Activated CD4-positive, alpha-beta T cell treated with anti-CD3 and anti-CD28 coated beads for 24 hours (primary cell): Measurements from ENCODE around the gene MTNR1B.

Experiments
- DNase-seq, 2 donors: peaks; one replicate each; pipeline ENCODE4 v3.0.0-alpha.2; 2020; ENCODE audit warnings: low read depth in 2 of 2

Gene MTNR1B

DNA sequence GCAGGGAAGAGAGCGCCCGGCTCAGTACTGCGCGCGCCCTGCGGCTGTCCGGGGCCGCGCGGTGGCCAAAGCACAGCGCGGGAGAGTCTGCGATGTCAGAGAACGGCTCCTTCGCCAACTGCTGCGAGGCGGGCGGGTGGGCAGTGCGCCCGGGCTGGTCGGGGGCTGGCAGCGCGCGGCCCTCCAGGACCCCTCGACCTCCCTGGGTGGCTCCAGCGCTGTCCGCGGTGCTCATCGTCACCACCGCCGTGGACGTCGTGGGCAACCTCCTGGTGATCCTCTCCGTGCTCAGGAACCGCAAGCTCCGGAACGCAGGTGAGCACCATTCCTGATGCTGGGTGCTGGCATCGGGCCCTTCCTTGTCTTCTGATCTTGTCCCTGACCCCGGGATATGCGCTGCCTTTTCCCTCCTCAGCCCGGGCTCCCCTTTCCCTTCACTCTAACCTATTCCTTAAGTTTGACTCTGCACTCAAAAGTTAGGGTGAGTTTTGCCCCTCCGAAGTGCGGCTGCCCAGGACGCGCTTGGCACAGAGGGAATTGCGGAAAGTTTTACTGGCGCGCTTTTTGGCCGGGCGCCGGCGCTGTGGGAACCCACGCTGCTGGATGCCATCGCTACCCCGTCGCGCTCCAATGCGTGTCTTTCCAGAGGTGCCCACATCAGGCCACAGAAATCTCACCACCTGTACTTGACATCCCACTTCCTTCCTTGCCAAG is at the start of gene MTNR1B:
MTNR1B (plus strand) TSS at position 18 of the 714 bp plus-strand sequence; CDS start at position 93, 75 bp downstream.
- DNase-seq, result no peak

DNA sequence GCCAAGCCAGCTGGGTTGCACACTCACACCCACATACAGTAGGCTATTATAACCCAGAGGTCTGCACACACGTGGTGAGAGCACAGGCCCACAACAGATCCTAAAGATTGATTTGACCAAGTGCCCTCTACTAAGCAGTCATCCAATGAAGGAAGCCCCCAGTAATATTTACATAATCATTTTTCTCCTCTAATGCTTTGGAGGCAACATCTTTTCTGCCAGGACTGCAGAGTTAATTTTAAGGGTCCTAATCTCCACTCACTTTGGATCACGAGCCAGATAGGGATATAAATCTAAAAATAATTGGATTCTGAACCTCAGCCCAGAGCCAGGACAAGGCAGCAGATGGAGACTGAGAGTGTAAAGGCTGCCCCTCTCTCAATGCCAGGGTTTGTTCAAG is 49.1 kb upstream of the MTNR1B start:
- no peak for DNase-seq

DNA sequence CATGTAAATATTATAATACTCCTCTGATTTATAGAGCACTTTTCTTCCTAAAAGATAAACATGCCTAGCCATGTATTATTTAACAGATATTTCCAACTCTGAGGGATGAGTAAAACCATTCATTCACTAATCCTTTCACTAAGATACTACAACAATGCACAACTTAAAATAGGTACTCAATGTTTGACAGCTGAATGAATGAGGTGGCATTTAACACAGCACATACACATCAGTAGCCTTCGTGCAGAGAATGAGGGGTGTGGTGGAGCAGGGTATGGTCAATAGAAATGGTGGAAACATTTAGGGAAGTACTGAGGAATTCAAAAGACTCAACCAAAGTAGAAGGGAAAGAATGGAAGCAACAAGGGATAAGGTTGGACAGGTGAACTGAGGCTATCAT is 46.7 kb upstream of the MTNR1B start:
- DNase-seq, result no peak

DNA sequence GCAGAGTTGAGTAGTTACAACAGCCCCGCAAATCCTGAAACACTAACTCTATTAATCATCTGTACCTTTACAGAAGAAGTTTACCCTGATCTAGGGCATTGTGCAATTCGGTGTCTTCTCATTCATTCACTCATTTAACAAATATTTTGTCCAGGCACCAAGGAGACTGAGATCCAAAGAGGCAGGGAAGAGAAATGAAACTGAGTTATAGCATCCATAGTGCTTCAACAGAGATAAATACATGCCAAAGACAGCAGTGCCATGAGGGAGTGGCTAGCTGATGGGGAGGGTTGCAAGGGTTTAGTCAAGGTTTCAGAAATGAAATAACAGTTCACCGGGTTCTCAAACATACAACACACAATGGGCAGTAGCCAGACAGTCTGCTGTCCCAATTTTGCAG is 40.2 kb upstream of the MTNR1B start:
- no peak for DNase-seq

DNA sequence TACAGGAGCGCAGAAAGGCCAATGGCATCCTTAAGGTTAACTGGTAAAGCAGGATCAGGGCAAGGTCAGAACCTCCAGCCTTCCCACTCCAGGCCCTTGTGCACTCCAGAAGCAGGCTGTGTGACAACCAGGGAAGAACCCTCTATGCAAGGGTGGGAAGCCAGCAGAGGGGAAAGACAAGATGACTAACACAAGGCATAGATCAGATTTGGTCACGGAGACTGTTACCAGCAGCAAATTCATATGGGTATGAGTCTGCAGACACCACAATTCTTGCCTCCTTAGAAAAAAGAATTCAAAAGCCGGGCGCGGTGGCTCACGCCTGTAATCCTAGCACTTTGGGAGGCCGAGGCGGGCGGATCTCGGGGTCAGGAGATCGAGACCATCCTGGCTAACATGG is 39.8 kb upstream of the MTNR1B start:
- no peak for DNase-seq

DNA sequence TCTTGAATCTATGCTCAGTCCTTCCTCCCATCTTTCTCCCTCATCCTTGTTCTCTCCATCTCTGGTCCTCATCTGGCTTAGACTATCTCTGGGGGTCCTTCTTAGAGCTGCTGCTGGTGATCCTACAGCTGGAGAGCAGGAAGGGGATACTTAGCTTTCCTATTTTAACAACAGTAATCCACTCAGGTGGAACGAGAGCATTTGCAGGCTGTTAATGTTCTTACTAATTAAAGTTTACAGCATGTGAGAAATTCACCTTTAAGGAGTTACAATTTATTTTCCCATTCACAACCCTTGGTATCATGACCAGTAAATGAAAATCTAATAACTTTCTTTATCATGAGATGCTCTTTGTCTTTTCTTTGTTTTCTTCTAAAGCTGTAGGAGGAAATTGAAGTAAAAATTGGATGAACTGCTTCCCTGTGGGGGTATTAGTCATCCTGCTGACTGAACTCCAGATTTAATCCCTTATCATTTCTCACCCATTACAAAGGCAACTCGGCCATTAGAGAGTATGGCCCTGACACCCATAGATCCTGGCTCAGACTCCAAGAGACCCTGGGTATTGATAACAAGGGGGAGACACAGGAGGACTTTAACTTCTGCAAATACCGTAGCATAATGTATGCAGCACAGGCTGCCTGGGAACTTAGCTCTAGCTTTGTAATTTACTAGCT is 37.6 kb upstream of the MTNR1B start:
- DNase-seq, result no peak

DNA sequence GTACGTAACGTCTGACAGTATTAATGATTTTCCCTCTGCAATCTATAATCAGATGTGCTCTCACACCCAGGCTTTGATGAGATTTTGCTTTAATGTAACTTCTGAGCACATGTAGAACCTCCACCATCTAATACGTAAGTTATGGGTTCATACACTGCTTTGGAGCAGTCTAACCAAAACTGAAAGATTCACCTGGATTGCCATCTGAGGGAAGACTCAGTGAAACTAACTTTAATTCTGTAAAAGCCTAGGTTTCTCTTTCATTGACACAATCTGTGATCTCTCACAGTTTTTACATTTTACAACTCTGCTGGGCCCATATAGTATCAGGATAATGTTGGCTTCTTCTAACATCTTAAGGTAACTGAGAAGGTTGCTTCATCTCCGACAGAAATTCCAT is 30.1 kb upstream of the MTNR1B start:
- no peak for DNase-seq

DNA sequence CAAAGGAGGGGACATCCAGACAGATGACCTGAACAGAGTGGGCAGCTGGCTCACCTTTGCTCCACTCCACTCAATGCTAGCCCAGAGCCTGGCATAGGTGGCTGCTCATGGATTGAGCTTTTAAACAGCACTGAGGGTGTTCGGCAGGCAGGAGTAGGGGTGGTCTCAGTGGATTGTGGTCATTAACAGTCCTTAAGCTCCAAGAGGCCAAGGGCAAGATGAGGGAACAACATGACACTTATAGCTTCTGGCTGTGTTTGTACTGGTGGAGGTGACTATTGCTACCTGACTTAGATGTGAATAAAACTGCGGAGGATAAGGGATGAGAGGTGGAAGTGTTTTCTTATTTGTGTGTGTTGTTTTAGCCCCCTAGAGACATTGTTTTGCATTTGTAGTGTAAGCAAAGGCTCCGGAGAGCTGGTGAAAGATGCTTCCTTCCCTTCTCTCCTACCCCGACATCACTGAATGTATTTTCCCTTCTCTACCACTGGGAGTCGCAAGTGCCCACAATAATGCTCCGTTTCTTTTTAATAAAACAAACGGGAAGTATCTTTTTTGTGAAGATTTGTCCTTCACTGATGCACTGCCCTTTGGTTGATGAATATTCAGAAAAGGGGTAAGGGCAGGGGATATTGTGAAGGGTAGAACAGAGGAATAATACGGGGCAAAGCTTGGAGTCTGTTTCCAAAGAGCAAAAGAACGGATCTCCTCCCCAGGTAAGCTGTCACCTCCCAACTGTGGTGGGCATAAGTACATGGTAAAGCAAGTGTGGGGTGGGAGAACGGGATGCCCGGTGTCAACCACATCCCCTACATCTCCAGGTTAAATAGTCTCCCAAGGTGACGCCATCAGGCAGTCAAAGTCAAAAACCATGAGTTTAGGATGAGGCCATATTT is 27.5 kb upstream of the MTNR1B start:
- DNase-seq, result no peak

DNA sequence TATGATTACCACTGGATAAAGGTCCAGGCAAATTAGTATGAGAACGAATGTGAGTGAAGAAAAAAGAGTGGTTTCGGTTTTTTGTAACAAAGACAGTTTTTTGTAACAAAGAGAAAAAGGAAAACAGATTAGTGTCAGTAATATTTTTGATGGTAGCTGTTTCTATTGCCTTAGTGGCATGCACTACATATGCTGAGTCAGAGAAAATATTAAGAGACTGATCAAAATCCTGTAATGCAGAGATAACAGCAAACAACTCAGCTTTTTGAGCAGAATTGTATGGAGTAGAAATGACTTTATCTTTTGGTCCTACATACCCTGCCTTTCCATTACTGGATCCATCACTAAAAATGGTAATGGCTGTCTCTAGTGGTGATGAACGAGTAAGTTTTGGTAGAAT is 22.7 kb upstream of the MTNR1B start:
- DNase-seq, result no peak

DNA sequence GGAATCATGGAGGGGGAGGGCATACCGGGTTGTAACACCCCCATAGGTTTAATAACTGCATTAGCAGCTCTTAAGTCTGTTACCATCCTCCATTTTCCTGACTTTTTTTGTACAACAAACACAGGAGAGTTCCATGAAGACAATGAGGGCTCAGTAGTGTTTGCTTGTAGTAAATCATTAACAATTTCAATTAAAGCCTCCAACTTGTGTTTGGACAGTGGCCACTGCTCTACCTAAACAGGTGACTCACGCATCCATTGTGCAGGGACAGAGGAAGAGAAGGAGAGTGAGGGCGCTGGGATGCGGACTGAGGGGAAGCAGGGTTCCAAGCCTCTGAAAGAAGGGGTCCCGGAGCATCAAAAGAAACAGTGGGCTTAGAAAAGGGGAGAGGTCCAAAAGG is 21.3 kb upstream of the MTNR1B start:
- no peak for DNase-seq

DNA sequence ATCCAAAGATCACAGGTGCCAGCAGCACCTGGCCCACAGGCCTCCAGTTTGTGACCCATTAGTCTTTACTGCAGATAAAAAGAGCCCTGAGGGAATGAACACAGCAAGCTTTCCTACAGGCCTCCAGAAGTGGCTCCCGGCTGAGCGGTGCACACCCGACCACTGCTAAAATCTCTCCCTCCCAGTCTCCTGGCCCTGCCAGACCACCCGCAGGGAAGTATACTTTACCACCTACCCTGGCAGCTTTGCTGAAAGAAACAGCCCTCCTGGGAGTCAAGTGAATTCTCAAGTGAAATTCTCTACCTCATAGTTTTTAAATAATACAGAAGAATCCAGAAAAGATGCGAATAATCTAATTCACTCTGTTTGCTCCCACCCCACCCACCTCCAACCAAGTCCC is 15.4 kb upstream of the MTNR1B start:
- DNase-seq, result no peak

DNA sequence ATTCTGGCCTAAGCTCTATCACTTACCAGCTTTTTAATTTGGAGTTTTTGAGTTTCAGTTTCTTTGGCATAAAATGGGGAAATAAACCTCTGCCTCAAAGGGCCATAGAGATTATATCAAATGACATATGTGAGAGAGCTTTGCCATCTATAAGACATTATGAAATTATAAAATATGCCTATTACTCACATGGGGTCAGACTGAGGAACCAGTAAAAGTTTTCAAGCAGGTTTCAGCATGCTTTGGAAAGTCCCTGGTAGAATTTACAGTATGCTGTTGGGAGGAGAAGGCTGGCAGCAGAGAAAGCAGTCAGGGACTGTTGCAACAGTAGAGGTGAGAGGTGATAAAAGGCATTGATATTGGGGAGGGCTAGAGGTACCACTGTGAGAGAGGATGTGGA is 13.6 kb upstream of the MTNR1B start:
- no peak for DNase-seq

DNA sequence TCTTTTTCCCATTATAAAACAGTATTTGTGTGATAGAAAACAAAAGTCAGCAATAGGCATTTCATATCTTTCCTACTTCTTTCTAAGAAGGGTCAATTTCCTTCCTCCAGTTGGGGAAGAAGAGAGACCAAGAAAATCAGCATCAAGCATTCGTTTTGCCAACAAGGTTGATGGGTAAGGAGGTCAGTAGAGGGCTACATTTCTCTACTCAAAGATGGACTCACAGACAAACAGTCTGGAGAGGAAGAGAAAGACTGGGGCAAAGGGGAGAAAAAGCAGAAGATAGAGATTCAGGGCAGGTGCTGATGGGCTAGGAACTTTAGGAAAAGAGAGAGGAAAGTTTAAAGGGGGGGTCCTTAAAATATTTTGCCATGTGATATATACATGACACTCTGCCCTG is 8.6 kb upstream of the MTNR1B start:
- no peak for DNase-seq

DNA sequence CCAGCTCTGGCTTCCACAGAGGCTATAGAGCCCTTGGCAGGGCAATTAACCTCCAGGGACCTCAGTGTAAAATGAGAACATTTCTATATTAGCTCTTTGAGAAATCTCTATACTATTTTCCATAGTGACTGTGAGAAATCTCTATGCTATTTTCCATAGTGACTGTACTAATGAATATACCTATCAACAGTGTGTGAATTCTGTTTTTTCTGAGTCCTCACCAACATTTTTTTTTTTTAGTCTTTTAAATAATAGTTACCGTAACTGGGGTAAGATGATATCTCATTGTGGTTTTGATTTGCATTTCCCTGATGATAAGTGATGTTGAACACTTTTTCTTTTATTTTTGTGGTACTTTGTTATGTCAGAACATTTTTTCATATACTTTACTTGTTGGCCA is 7.0 kb upstream of the MTNR1B start:
- no peak for DNase-seq

DNA sequence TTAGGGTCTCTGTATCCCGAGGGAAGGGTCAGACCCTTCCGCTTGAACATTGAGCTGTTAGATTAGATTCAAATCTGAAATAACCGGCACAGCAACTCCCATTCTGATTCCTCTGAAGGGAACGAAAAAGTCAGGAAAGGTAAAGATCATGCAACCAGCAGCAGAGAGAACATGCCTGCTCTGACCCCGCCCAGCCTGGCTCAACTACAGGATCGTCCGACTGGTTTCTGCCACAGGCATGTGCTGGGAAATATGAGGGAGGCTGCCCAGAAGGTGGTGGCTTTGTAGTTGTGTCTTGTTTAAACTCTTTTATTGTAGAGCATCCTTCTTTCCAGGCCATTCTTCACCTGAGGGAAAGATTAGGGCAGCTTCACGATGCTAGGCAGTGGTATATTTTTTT is 5.0 kb upstream of the MTNR1B start:
- no peak for DNase-seq

DNA sequence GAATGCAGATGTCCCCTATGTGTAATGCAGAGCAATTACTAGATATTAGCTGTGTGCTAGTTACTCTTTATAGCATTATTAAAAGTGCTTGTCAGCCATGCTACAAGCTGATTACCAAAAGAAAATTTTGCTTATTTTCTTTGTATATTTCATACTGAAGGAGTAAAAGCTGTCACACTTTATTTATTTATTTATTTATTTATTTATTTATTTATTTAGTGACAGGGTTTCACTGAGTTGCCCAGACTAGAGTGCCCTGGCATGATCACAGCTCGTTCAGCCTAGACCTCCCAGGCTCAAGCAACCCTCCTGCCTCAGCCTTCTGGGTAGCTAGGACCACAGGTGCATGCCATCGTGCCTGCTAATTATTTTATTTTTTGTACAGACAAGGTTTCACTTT is 4.3 kb upstream of the MTNR1B start:
- DNase-seq, result no peak

DNA sequence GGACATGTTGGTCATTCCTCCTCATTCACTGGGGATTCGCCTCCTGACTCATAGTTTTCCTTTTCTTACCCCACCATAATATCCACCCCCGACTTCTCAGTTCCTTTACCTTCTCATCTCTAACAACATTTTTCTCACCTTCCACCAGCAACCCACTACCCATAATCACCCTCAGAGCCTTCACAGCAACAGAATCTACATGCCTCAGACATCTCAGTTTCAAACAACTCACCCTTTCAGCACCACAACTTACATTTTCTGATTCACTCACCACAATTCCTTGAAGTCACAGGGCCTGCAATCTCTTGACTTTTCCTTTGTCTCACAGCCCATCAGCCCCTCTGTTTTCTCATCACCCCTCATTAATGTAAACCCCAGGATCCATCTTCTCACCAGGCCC is 2.3 kb upstream of the MTNR1B start:
- no peak for DNase-seq

DNA sequence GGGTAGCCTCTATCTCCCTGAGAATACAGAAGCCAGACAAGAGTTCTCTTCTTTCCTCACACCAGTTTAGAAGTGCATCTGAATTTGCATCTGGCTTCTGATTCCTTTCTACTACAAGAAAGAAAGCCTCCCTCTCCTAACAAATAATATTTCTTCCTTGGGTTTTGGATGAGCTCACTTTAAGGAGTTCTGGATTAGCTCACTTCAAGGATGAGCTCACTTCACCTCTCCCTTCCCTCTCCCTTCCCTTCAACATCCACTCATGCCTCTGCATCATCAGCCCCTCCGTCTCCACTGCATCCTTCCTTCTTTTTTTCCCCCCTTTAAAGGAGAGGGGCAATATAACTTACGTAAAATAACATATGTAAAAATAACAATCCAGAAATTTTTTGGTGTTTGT is 1.6 kb upstream of the MTNR1B start:
- no peak for DNase-seq

DNA sequence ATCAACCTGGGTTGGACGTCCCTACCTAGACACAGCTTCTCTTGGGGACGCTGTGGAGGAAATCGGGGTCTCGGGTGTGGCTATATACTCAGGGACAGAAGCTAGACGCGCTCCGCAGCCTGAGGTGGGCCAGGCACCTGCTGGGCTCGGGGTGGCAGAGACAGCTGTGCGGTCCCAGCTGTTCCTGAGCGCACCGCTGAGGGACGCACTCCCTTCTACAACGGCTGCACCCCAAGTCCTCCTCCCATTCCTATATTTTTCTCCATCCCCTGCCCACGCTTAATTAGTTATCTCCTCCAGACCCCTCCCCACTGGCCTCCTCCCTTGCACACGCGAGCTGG is 188 bp upstream of the MTNR1B start:
- no peak for DNase-seq

DNA sequence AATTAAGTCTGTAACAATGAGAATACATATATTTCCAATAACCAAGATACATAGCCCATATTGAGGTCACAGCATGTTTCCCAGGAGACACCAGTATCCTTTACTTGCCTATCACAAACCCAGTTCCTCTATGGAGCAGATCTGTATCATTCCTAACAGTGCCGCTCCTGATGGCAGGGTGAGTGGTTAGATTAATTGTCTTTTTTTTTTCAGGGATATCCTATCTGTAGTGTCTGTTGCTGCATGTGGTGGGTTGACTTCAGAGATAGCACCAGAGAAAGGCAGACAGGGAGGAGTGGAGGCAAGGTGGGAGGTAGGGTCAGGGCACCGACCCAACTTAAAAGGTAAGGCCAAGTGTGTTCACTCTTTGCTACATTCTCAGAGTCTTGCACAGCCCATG is 2.8 kb downstream of the MTNR1B start:
- DNase-seq, result no peak

DNA sequence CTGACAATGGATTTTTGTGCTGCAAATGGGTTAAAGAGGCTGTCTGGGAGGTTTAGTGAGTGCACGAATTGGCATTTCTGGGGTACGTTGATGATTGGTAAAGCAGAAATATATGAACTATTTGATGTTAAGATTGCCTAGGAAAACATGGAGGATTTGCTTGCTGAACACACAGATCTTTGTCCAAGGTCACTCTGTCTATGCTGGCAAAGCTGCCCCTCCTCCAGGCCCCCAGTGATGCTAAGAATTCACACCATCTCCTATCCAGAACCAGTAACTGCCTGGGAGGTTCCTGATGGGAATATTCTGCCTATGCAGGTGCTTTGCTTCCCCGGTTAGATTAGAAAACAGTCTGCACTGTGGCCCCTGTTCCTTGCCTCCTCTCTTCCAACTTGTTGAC is 5.8 kb downstream of the MTNR1B start:
- DNase-seq, result no peak

DNA sequence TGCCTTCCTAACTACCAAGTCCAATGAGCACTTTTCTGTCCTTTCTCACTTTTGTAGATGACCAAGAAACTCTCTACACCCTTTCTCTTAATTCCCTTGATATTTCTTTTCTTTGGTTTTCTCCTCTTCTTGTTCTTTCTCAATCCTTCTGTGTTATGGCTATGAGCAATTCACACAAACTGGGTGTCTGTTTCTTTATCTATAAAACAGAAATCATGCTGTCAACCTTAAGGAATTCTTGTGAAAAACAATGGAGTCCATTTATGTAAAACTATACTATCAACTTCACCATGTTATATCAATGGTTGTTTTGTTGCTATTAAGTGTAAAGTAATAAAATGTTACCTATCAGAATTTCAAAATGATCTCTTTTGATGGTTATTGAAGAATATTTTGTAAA is 7.2 kb downstream of the MTNR1B start:
- DNase-seq, result no peak

DNA sequence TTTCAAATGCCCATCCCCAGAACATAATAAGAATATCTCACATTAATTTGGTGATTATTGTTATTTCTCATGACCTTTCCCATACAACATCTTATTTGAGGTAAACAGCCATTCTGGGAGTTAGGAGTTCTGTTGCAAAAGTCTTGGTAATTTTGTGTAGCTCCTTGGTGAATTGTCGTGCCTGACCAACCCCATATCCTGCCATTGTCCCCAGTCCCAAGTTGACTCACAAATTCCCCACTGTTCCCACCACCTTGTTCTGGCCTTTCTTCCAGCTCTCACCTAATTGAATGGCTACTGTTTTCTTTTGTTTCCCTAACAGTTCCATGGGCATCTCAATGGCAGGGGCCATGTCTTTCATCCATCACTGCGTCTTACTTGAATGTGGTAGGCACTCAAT is 8.0 kb downstream of the MTNR1B start:
- no peak for DNase-seq
